ENCODE measurements around the gene FAM131C. TPM values are rescaled to one million over a fixed set of nuclear protein-coding genes. Genes with fewer than 3 reads are reported as not detected.

Gene FAM131C
- polyA plus RNA-seq, 1 donor (not counting 4 experiments of a cell fraction or from before 2014, with no cell fraction given): 0.31 TPM

- Histone ChIP-seq H3K9me1 (ENCODE audit: control insufficient read depth, extremely low read depth, insufficient read depth, low read length) (no peaks in the 10 kb centered on the region), H3K36me3 (ENCODE audit: control insufficient read depth in 2 of 2, extremely low read depth in 1 of 2, insufficient read depth in 2 of 2, low read length in 2 of 2) (no peaks in the 10 kb centered on the region), H3K27ac (ENCODE audit: control insufficient read depth, insufficient read depth, low read length) (no peak overlapping the region), H3K9me3 (ENCODE audit: control insufficient read depth, low read depth, low read length) (no peaks in the 10 kb centered on the region), H3K4me3 (ENCODE audit: control insufficient read depth in 2 of 3, extremely low read depth in 1 of 3, insufficient read depth in 2 of 3, low read depth in 1 of 3, low read length in 3 of 3) (no peak overlapping the region), H3K27me3 (ENCODE audit: control insufficient read depth, extremely low read depth, insufficient read depth, low read length) (peaks cover 9% of the 10 kb centered on the region), H3K4me2 (ENCODE audit: control insufficient read depth, extremely low read depth, insufficient read depth, low read depth, low read length) (no peak overlapping the region), H2AFZ (ENCODE audit: control insufficient read depth, low read length) (no peak overlapping the region), H3K4me1 (ENCODE audit: control insufficient read depth, extremely low read depth, insufficient read depth, low read length) (peaks cover 2% of the 10 kb centered on the region), H4K20me1 (ENCODE audit: control insufficient read depth, extremely low read depth, insufficient read depth, low read length) (no peaks in the 10 kb centered on the region), H3K9ac (ENCODE audit: control insufficient read depth, extremely low read depth, insufficient read depth, low read length) (no peak overlapping the region), H3K79me2 (ENCODE audit: control insufficient read depth, insufficient read depth, low read length) (no peaks in the 10 kb centered on the region)
- dilution Hi-C loops (cut with MboI; ENCODE audit: extremely low pct_ligation_motif_present, low sequenced_read_pairs): no loop called here
- TF ChIP-seq CTCF (optimal IDR thresholded peaks at IDR 0.05 in 1 of 3, IDR thresholded peaks at IDR 0.05 in 1 of 3, conservative IDR thresholded peaks at IDR 0.05 in 1 of 3; ENCODE audit: extremely low read depth in 1 of 3, insufficient read depth in 2 of 3, low read length in 3 of 3) (no peak), EZH2 (IDR thresholded peaks at IDR 0.05; ENCODE audit: low read length) (no peak)
- no peak for DNase-seq (ENCODE audit: low read depth, low spot score)
- FAIRE-seq: no peak
Measured at GRCh38 chr1:16064536-16065268, 8.7 kb downstream of the FAM131C start.

- peaks cover 2% of the 10 kb centered on the region for H3K4me1 ChIP-seq (ENCODE audit: control insufficient read depth, extremely low read depth, insufficient read depth, low read length)
- H3K9me1 ChIP-seq (ENCODE audit: control insufficient read depth, extremely low read depth, insufficient read depth, low read length): no peaks in the 10 kb centered on the region
- FAIRE-seq (no peak), DNase-seq (ENCODE audit: low read depth, low spot score) (no peak)
- no peak overlapping the region for H3K27ac ChIP-seq (ENCODE audit: control insufficient read depth, insufficient read depth, low read length)
- H2AFZ ChIP-seq (ENCODE audit: control insufficient read depth, low read length): no peak overlapping the region
- no peak overlapping the region for H3K9ac ChIP-seq (ENCODE audit: control insufficient read depth, extremely low read depth, insufficient read depth, low read length)
- no peak overlapping the region for H3K4me2 ChIP-seq (ENCODE audit: control insufficient read depth, extremely low read depth, insufficient read depth, low read depth, low read length)
- no peaks in the 10 kb centered on the region for H3K9me3 ChIP-seq (ENCODE audit: control insufficient read depth, low read depth, low read length)
- H3K79me2 ChIP-seq (ENCODE audit: control insufficient read depth, insufficient read depth, low read length): no peaks in the 10 kb centered on the region
- H3K27me3 ChIP-seq (ENCODE audit: control insufficient read depth, extremely low read depth, insufficient read depth, low read length): peaks cover 9% of the 10 kb centered on the region
- TF ChIP-seq EZH2 (IDR thresholded peaks at IDR 0.05; ENCODE audit: low read length) (no peak), CTCF (optimal IDR thresholded peaks at IDR 0.05 in 1 of 3, IDR thresholded peaks at IDR 0.05 in 1 of 3, conservative IDR thresholded peaks at IDR 0.05 in 1 of 3; ENCODE audit: extremely low read depth in 1 of 3, insufficient read depth in 2 of 3, low read length in 3 of 3) (no peak)
- H3K36me3 ChIP-seq (ENCODE audit: control insufficient read depth in 2 of 2, extremely low read depth in 1 of 2, insufficient read depth in 2 of 2, low read length in 2 of 2): no peaks in the 10 kb centered on the region
- no peak overlapping the region for H3K4me3 ChIP-seq (ENCODE audit: control insufficient read depth in 2 of 3, extremely low read depth in 1 of 3, insufficient read depth in 2 of 3, low read depth in 1 of 3, low read length in 3 of 3)
- H4K20me1 ChIP-seq (ENCODE audit: control insufficient read depth, extremely low read depth, insufficient read depth, low read length): no peaks in the 10 kb centered on the region
- dilution Hi-C loops (cut with MboI; ENCODE audit: extremely low pct_ligation_motif_present, low sequenced_read_pairs): no loop called here
Measured at GRCh38 chr1:16063921-16064320, 9.5 kb downstream of the FAM131C start.
